C4-2B (cell line): ENCODE measurements around the gene GLS.

ENCODE experiments used
- CTCF ChIP-seq: fragments of 450-650 bp; conservative IDR thresholded peaks from 2 replicates; pipeline ENCODE4 v1.5.1; 2017; ENCODE audit warnings: mild to moderate bottlenecking
- ZFX ChIP-seq: fragments of 450-650 bp; IDR thresholded peaks from 2 replicates; pipeline ENCODE4 v1.6.1; 2017

- no peak for TF ChIP-seq CTCF
- no peak for TF ChIP-seq ZFX
Measured at GRCh38 chr2:190938771-190939335, 58.2 kb downstream of the GLS start.
